ENCODE measurements around the gene MAB21L3.
A peak's percentile ranks its signal among the peaks of the same experiment; 100 is the strongest.

The MAB21L3 gene

DNA sequence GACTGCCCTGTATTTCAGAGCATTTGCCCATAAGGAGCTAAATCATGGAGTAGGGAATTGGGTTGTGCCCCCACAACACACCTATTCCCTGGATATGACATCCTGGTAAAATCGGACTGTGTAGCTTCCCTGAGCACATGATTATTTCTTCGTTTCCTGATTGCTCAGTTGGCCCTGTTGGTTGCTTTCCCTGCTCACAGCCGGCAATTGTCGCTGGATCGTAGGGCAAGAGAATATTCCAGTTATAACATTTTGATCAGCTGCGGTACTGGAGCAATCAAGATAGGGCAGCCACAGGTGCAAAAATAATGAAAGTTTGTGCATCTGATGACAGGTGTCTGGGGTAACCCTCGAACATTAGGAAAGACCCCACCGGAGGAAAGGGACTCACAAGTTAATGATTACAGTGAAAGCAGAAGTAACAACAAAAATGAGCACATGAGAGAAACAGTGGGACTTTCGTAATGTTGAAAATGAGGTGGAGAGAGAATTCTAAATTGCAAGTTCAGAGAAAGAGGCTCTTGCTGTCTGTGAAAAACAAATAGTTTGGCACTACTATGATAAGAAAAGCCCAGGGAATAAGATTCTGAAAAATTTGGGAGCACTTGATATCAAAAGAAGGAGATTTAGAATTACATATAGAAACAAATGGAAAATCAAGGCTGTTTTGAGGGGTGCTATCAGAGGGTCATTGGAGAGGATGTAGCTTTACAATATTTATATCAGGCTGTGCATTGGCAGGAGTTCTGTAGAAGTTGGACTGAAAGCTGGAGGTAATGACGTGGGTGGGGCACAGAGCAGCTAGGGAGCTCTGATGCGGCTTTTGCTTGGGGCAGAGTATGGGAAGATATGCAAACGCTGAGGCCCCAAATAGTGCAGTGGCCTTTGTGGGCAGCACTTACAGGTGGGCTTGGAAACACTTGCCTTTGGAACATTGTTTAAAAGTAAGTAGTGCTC, at the start of gene MAB21L3:
Gene MAB21L3 (plus strand): TSS at position 833 of the 957 bp plus-strand sequence. CDS start 1,217 bp downstream, outside the sequence.
- DNase-seq: peak; percentile 16

GRCh38 chr1:116062201-116062600, 49.0 kb upstream of the MAB21L3 start:
- DNase-seq: no peak

- no peak for DNase-seq
Observed at GRCh38 chr1:116064616-116065015, 46.6 kb upstream of the MAB21L3 start.

DNA sequence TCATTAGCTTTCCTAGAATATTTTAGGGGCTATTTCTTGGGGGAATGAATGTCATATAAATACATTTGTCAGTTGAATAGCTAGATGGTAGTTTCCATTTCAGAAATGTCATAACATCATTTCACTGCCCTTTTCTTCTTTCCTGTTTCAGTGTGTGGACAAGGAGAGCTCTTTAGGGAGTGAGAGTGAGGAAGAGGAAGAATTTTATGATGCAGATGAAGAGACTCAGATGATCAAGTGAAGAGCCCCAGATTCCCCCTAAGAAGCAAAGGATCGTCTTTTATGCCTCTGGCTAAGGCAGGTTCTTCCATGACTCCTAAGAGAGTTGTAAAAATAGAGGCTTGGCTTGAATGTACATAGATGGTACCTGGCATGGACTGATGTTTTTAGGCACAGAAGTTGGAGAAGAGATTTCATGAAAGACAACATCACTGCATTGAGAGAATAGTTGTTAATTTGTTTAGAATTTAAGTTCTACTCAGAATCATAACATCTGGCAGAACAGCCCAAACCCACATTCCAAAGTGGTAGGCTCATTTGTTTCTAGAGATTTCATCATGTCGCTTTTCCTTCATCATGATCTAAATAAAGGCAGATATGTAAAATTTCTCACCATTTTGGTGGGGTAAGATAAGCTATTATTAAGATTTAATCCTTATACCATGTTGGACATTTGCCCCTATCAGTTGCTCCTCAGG, 44.2 kb upstream of the MAB21L3 start:
- no peak for DNase-seq

DNA sequence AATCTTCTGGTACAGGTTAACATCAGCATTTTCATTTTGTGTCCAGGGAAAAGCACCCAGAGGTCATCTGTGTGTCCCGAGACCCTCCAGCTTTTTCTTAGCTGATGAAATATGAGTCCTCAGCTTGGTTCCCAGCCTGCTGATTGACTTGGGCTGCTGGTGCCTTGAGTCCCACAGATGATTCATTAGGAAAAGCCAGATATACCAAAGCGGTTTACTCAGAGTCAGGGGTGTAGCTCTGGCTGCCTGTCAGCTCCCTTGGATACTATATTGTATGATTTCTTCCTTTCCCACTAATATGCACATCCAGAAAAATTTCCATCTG, 43.7 kb upstream of the MAB21L3 start:
- DNase-seq: no peak

DNA sequence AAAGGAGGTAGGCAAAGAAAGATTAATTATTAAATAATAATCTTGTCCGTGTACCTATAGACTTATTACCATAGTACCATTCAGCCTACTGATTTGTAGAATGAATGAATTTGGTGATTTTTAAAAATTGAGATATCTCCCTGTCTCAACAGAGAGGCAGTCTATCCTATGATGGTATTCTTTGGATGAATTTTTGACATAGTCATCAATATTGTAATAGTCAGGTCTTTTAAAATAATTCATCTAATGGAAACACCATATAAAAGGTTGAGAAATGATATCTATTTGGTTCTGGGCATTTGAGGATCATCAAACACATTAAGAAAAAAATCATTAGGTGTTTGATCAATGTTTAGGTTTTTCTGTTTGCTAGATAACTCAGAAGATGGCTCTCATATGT, 35.6 kb upstream of the MAB21L3 start:
- no peak for DNase-seq

DNA sequence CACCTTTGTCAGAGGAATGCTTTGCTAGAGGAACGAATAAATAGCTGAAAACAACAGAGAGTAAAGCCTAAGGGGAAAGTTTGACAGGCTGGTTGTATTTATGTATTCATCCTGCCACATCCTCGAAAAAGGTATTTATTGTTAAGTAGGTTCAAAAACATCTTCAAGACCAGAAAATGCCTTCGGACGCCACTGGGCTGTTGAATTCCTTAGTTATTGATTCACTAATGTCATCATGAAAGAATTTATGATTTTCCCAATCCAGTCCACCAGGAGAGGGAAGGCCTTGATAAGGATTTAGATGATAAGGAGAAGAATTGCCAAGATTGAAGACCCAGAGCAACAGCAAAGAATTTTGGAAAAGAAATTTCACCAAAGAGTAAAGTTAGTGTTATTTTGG, 35.2 kb upstream of the MAB21L3 start:
- no peak for DNase-seq

DNA sequence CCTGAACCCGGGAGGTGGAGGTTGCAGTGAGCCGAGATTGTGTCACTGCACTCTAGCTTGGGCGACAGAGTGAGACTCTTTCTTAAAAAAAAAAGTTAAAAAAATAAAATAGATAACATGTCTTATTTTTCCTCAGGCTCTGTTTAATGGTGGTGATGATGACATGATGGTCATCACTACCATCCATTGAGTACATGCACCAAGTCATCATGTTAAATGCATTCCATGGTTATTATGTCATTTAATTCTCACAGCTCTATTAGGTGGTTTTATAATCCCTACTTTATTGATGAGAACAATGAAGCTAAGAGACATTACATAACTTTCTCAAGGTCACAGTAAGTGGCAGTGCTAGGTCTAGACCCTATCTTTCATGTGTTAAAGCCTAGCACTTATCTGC, 34.4 kb upstream of the MAB21L3 start:
- no peak for DNase-seq

GRCh38 chr1:116078699-116079223, 32.4 kb upstream of the MAB21L3 start:
- no peak for DNase-seq

DNA sequence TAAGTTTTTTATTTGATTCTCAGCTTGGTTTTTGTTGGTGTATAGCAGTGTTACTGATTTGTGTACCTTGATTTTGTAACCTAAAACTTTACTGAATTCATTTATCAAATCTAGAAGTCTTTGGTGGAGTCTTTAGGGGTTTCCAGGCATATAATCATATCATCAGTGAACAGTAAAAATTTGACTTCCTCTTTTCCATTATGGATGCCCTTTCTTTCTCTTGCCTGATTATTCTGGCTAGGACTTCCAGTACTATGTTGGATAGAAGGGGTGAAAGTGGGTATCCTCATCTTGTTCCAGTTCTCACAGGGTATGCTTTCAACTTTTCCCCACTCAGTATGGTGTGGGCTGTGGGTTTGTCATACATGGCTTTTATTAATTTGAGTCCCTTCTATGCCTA, 23.6 kb upstream of the MAB21L3 start:
- no peak for DNase-seq

DNA sequence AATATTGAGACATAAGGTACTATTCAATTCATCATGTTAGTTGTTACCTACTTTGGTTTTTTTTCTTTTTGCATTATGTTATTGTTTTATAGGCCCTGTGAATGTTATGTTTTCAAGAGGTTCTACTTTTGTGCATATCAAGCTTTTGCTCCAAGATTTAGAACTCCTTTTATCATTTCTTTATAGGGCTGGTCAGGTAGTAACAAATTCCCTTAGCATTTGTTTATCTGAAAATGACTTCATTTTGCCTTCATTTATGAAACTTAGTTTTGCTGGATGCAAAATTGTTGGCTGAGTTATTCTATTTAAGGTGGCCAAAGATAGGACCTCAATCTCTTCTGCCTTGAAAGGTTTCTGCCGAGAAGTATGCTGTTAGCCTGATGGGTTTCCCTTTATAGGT, 21.3 kb upstream of the MAB21L3 start:
- no peak for DNase-seq

GRCh38 chr1:116091083-116091482, 20.1 kb upstream of the MAB21L3 start:
- no peak for DNase-seq

GRCh38 chr1:116092752-116093489, 18.3 kb upstream of the MAB21L3 start:
- no peak for DNase-seq

- DNase-seq: no peak
Observed at GRCh38 chr1:116095027-116095426, 16.2 kb upstream of the MAB21L3 start.

- no peak for DNase-seq
Observed at GRCh38 chr1:116096013-116096618, 15.1 kb upstream of the MAB21L3 start.

DNA sequence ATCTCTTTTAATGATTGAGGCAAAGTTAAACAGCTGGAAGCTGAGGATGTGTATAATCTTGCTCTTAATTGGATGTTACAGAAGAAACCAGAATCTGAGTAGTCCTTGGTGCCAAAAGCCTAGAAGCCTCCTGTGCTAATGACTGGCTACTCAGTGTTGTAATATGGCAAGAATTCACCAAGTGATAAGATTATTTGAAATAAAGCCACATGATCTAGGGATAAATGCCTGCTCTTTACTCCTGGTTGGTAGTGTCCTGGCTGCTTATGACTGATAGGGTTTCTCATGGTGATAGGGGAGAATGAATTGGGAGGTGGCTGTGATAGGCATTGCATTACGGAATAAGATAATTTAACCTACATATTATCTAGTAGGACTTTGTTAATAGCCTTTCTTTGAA, 13.6 kb upstream of the MAB21L3 start:
- no peak for DNase-seq

GRCh38 chr1:116099379-116099778, 11.8 kb upstream of the MAB21L3 start:
- DNase-seq: no peak

GRCh38 chr1:116099919-116100318, 11.3 kb upstream of the MAB21L3 start:
- DNase-seq: no peak

GRCh38 chr1:116104667-116105066, 6.5 kb upstream of the MAB21L3 start:
- no peak for DNase-seq

- DNase-seq: no peak
Observed at GRCh38 chr1:116105996-116106395, 5.2 kb upstream of the MAB21L3 start.

DNA sequence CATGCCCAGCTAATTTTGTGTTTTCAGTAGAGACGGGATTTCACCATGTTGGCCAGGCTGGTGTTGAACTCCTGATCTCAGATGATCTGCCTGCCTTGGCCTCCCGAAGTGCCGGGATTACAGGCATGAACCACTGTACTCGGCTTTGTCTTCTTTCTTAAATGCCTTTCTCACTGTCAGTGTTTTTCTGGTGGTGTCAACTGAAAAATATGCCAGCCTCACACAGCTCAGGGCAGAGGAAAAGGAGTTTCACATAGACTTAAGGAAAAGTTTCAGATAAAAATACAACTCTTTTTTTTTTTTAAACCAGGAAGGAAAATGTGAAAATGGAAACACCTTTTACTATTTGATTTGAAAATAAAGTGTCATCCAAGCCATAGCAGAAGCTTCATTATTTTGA, 4.6 kb upstream of the MAB21L3 start:
- DNase-seq: no peak

DNA sequence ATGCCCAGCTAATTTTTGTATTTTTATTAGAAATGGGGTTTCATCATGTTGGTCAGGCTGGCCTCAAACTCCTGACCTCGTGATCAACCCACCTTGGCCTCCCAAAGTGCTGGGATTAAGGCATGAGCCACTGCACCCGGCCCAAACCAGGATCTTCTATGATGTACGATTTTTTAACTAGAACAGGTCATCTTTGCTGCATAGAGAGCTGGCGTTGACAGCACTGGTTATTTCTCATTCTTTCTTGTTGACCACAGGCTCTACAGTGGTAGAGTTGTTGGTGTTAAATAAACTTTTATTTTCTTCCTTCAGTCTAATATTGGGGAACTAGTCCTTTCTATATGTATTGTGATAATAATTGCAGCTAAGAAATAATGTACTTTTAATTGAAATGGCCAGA, 3.8 kb upstream of the MAB21L3 start:
- DNase-seq: no peak

DNA sequence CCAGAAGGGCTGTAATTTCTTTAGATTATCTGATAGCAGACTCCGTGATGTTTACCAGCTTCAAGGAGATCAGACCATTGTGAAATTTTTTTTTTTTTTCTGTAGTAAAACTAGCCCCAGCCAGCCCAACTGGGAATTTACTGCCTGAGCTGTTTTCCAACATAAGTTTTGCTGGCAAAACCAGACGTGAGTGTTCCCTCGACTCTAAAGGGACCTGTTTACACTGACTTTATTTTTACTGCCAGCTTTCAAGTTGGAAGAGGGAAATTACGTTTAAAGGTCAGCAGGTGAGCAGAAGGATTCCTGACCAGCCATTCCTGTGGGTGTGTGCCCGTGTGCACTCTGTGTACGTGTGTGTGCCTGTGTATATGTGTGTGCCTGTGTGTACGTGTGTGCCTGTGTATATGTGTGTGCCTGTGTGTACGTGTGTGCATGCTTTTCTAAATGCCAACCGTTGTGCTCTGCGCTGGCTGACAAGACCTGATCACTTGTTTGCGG, 374 bp downstream of the MAB21L3 start:
- no peak for DNase-seq

Measured in SIG-M5 (cell line).